Activated CD4-positive, CD25-positive, alpha-beta regulatory T cell treated with anti-CD3 and anti-CD28 coated beads, Interleukin-2, amount 50 U/mL, for 72 hours (primary cell): ENCODE results near the gene TLR9.

Source experiments
- DNase-seq: peaks from one replicate; pipeline ENCODE4 v3.0.0; 2021

The TLR9 gene

GRCh38 chr3:52171514-52172261 lies 53.8 kb downstream of the TLR9 start:
- DNase-seq = no peak
